K562 (cell line): ENCODE measurements around the gene DIAPH1. TPM values are rescaled to one million over a fixed set of nuclear protein-coding genes. Genes with fewer than 3 reads are reported as not detected.

Source experiments
- ATF1 ChIP-seq, 2 experiments: fragments of 450-650 bp in 1 of 2; IDR thresholded peaks; 2 replicates each; pipeline ENCODE4 v1.6.1; 2016; ENCODE audit warnings: missing compliant biosample characterization in 1 of 2, missing genetic modification characterization in 1 of 2
- DEAF1 ChIP-seq: fragments of 450-650 bp; formaldehyde crosslinking; IDR thresholded peaks from 2 replicates; pipeline ENCODE4 v1.4.0; 2020; ENCODE audit warnings: mild to moderate bottlenecking, moderate library complexity
- FOXJ2 ChIP-seq: fragments of 200-800 bp; sonication (Bioruptor generic); IDR thresholded peaks from 2 replicates; pipeline ENCODE4 v1.6.1; 2016; ENCODE audit warnings: missing genetic modification characterization, missing compliant biosample characterization
- HDAC8 ChIP-seq: fragments of 450-650 bp; IDR thresholded peaks from 2 replicates; pipeline ENCODE4 v1.6.1; 2016; ENCODE audit warnings: mild to moderate bottlenecking, missing genetic modification characterization, moderate library complexity, missing compliant biosample characterization
- KLF13 ChIP-seq: fragments of 450-650 bp; IDR thresholded peaks from 2 replicates; pipeline ENCODE4 v1.6.1; 2016; ENCODE audit warnings: missing genetic modification characterization, low read depth, mild to moderate bottlenecking, missing compliant biosample characterization, moderate library complexity, borderline replicate concordance
- REST ChIP-seq, 2 experiments: fragments of 450-650 bp; formaldehyde crosslinking in 1 of 2; IDR thresholded peaks; 2 replicates each; pipeline versions ENCODE4 v1.4.0 to v1.6.1; 2014 to 2020; ENCODE audit warnings: mild to moderate bottlenecking in 2 of 2, borderline replicate concordance in 1 of 2, low read depth in 1 of 2
- SMAD4 ChIP-seq: fragments of 250-450 bp; sonication (Bioruptor Pico); conservative IDR thresholded peaks from 2 replicates; pipeline ENCODE4 v1.8.0; 2021; ENCODE audit warnings: inconsistent platforms, mild to moderate bottlenecking, moderate library complexity
- TAF15 ChIP-seq: fragments of 200-400 bp; formaldehyde crosslinking; IDR thresholded peaks from 2 replicates; pipeline ENCODE4 v1.6.1; 2017; ENCODE audit warnings: mild to moderate bottlenecking, low read depth, low read length, moderate library complexity
- XRCC5 ChIP-seq: fragments of 200-400 bp; formaldehyde crosslinking; IDR thresholded peaks from 2 replicates; pipeline ENCODE4 v1.6.1; 2017; ENCODE audit warnings: low read depth, mild to moderate bottlenecking, low read length
- ZNF146 ChIP-seq: IDR thresholded peaks from one replicate; pipeline ENCODE4 v1.6.1; 2018; ENCODE audit warnings: missing compliant biosample characterization; ENCODE audit not compliant: unreplicated experiment
- ZNF175 ChIP-seq: fragments of 200-800 bp; sonication (Bioruptor generic); IDR thresholded peaks from 2 replicates; pipeline ENCODE4 v1.6.1; 2016; ENCODE audit warnings: low read depth, mild to moderate bottlenecking, missing genetic modification characterization, missing compliant biosample characterization
- ZNF766 ChIP-seq: fragments of 200-800 bp; sonication (Bioruptor generic); conservative IDR thresholded peaks from 2 replicates; pipeline ENCODE4 v1.6.1; 2016; ENCODE audit warnings: missing genetic modification characterization, missing compliant biosample characterization
- polyA plus RNA-seq, 8 experiments: library from polyadenylated mRNA; depleted of rRNA in 4 of 8; stranded (reverse) in 5 of 8; unstranded in 3 of 8; fragments of >200 nt; fragmentation: Nextera tagmentation in 2 of 8; fragmentation: Illumina TruSeq in 1 of 8; extraction: Ambion mirVana in 2 of 8; extraction: Trizol in 1 of 8; gene quantifications; 2 replicates each; pipeline versions ENCODE4 v1.2.1 to v1.2.3, GENCODE V29; 2011 to 2014; ENCODE audit warnings: inconsistent platforms in 1 of 8, missing spikeins in 1 of 8
- total RNA-seq, 7 experiments: library from RNA; depleted of rRNA in 6 of 7; stranded (reverse); fragments of >200 nt in 6 of 7; fragmentation: Illumina TruSeq in 2 of 7; extraction: Trizol in 2 of 7; gene quantifications; 2 replicates each; pipeline versions ENCODE4 v1.2.1 to v1.2.3, GENCODE V29; 2011 to 2021; ENCODE audit warnings: low replicate concordance in 1 of 7
- TF ChIP-seq, protein P1 (sequence below): fragments of 150-350 bp; conservative IDR thresholded peaks from 2 replicates; pipeline ENCODE4 v1.6.1; 2014; ENCODE audit warnings: low read length

Gene DIAPH1
- total and polyA plus RNA-seq, 9 of the 15 experiments (the other 6 are each of a cell fraction or from before 2014, with no cell fraction given) = 60.8 to 328 (median 97.8) TPM

DNA sequence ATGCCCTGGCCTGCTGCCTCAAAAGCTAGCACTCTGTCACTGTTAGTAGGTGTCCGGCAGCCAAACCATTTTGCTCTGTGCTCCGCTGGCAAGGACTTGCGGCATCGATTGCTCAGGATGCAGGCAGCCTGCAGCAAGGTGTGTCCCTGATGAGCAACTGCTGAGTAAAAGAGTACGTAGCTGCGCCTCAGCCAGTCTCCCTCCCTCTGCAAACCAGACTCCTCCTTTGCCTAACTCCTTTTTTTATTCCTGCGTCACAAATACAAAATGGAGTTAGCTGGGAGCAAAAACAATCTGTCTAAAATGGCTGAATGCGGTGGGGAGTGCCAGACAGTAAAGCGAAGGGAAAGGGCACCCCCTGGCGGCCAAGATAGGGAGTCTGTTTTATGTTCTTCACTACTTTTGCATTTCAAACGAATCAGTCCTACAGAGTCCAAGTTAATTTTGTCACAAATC, 61.1 kb downstream of the DIAPH1 start (continued):
- TF ChIP-seq, protein P1, sequence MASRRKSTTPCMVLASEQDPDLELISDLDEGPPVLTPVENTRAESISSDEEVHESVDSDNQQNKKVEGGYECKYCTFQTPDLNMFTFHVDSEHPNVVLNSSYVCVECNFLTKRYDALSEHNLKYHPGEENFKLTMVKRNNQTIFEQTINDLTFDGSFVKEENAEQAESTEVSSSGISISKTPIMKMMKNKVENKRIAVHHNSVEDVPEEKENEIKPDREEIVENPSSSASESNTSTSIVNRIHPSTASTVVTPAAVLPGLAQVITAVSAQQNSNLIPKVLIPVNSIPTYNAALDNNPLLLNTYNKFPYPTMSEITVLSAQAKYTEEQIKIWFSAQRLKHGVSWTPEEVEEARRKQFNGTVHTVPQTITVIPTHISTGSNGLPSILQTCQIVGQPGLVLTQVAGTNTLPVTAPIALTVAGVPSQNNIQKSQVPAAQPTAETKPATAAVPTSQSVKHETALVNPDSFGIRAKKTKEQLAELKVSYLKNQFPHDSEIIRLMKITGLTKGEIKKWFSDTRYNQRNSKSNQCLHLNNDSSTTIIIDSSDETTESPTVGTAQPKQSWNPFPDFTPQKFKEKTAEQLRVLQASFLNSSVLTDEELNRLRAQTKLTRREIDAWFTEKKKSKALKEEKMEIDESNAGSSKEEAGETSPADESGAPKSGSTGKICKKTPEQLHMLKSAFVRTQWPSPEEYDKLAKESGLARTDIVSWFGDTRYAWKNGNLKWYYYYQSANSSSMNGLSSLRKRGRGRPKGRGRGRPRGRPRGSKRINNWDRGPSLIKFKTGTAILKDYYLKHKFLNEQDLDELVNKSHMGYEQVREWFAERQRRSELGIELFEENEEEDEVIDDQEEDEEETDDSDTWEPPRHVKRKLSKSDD = peak; percentile 90; the same call in 1 of the 2 replicates
- TF ChIP-seq ZNF766 (CRISPR knock-in tag) = peak; percentile 80; the same call in 1 of the 2 replicates
- no peak for TF ChIP-seq FOXJ2 (tag)
- TF ChIP-seq ATF1 (CRISPR knock-in tag; IDR thresholded peaks at IDR 0.05) = no peak
- peak; percentile 27; the same call in 1 of the 2 replicates for TF ChIP-seq ATF1 (tag; IDR thresholded peaks at IDR 0.05)
- 0 out of 2 replicates have a peak, but pooled peaks have one; percentile 25 for TF ChIP-seq DEAF1 (CRISPR knock-in tag)
- TF ChIP-seq KLF13 (tag) = 0 out of 2 replicates have a peak, but pooled peaks have one; percentile 25
- peak; percentile 7 for TF ChIP-seq ZNF146 (CRISPR knock-in tag)
- no peak for TF ChIP-seq TAF15
- 0 out of 2 replicates have a peak, but pooled peaks have one; percentile 38 for TF ChIP-seq HDAC8 (tag)
- 0 out of 2 replicates have a peak, but pooled peaks have one; percentile 21 for TF ChIP-seq SMAD4 (CRISPR knock-in tag)
- TF ChIP-seq ZNF175 = peak; percentile 48; the same call in 1 of the 2 replicates
- peak; percentile 58; the same call in 1 of the 2 replicates for TF ChIP-seq REST (IDR thresholded peaks at IDR 0.05; ENCODE audit: borderline replicate concordance)
- no peak for TF ChIP-seq REST (CRISPR knock-in tag; IDR thresholded peaks at IDR 0.05; ENCODE audit: low read depth)
- peak; percentile 82 for TF ChIP-seq XRCC5
